H9 (cell line): ENCODE results near the gene NANOS3. TPM values are rescaled to one million over a fixed set of nuclear protein-coding genes. Genes with fewer than 3 reads are reported as not detected.

Experiments used
- DNase-seq: peaks from one replicate; pipeline ENCODE4 v3.0.0-alpha.2; 2017
- H2AFZ ChIP-seq: one replicate; pipeline ENCODE4 v1.6.1; 2013; ENCODE audit warnings: mild to moderate bottlenecking, low read length, control low read depth, moderate library complexity
- H2AK5ac ChIP-seq: 2 replicates; pipeline ENCODE4 v1.6.1; 2013; ENCODE audit warnings: low read length, control low read depth, mixed read lengths; ENCODE audit not compliant: insufficient read length
- H2BK120ac ChIP-seq: one replicate; pipeline ENCODE4 v1.6.1; 2013; ENCODE audit warnings: low read depth, mild to moderate bottlenecking, low read length, control low read depth, inconsistent platforms; ENCODE audit not compliant: poor library complexity, severe bottlenecking
- H2BK12ac ChIP-seq: 2 replicates; pipeline ENCODE4 v1.6.1; 2013; ENCODE audit warnings: low read length, control low read depth, mixed read lengths, low read depth; ENCODE audit not compliant: insufficient read length
- H2BK15ac ChIP-seq: 2 replicates; pipeline ENCODE4 v1.6.1; 2013; ENCODE audit warnings: low read depth, low read length, control low read depth
- H2BK20ac ChIP-seq: one replicate; pipeline ENCODE4 v1.6.1; 2013; ENCODE audit warnings: low read depth, mild to moderate bottlenecking, low read length, control low read depth, inconsistent platforms; ENCODE audit not compliant: poor library complexity, severe bottlenecking
- H2BK5ac ChIP-seq: 2 replicates; pipeline ENCODE4 v1.6.1; 2013; ENCODE audit warnings: low read length, control low read depth, mixed read lengths; ENCODE audit not compliant: insufficient read length
- H3K14ac ChIP-seq: 2 replicates; pipeline ENCODE4 v1.6.1; 2013; ENCODE audit warnings: low read length, control low read depth; ENCODE audit not compliant: insufficient read depth
- H3K18ac ChIP-seq: 2 replicates; pipeline ENCODE4 v1.6.1; 2013; ENCODE audit warnings: low read depth, mild to moderate bottlenecking, mixed read lengths, low read length, control low read depth; ENCODE audit not compliant: insufficient read length
- H3K23ac ChIP-seq: 2 replicates; pipeline ENCODE4 v1.6.1; 2013; ENCODE audit warnings: low read length, control low read depth, mixed read lengths, low read depth; ENCODE audit not compliant: insufficient read length
- H3K23me2 ChIP-seq: 2 replicates; pipeline ENCODE4 v1.6.1; 2013; ENCODE audit warnings: low read depth, mild to moderate bottlenecking, mixed read lengths, low read length, control low read depth; ENCODE audit not compliant: insufficient read length, poor library complexity, severe bottlenecking
- H3K27ac ChIP-seq: 2 replicates; pipeline ENCODE4 v1.5.1; 2013; ENCODE audit warnings: low read length, control low read depth, mixed read lengths, low read depth; ENCODE audit not compliant: insufficient read length
- H3K27me3 ChIP-seq: 2 replicates; pipeline ENCODE4 v1.6.1; 2013; ENCODE audit warnings: low read length, control low read depth, inconsistent platforms; ENCODE audit not compliant: insufficient read depth
- H3K4ac ChIP-seq: 2 replicates; pipeline ENCODE4 v1.6.1; 2013; ENCODE audit warnings: low read depth, mild to moderate bottlenecking, control low read depth, inconsistent platforms, low read length, moderate library complexity
- H3K4me1 ChIP-seq: 2 replicates; pipeline ENCODE4 v1.6.1; 2013; ENCODE audit warnings: low read length, control low read depth, inconsistent platforms; ENCODE audit not compliant: insufficient read depth
- H3K4me2 ChIP-seq: 2 replicates; pipeline ENCODE4 v1.6.1; 2013; ENCODE audit warnings: low read length, control low read depth, mixed read lengths; ENCODE audit not compliant: insufficient read length, insufficient read depth
- H3K56ac ChIP-seq: 2 replicates; pipeline ENCODE4 v1.6.1; 2013; ENCODE audit warnings: low read depth, mild to moderate bottlenecking, mixed read lengths, low read length, control low read depth; ENCODE audit not compliant: insufficient read length
- H3K79me1 ChIP-seq: 2 replicates; pipeline ENCODE4 v1.6.1; 2013; ENCODE audit warnings: low read depth, mild to moderate bottlenecking, moderate library complexity, low read length, control low read depth, inconsistent platforms; ENCODE audit not compliant: insufficient read depth, poor library complexity, severe bottlenecking
- H3K79me2 ChIP-seq: 2 replicates; pipeline ENCODE4 v1.6.1; 2013; ENCODE audit warnings: low read length, control low read depth, inconsistent platforms; ENCODE audit not compliant: insufficient read depth
- H3K9ac ChIP-seq: 2 replicates; pipeline ENCODE4 v1.6.1; 2013; ENCODE audit warnings: low read length, control low read depth, mixed read lengths; ENCODE audit not compliant: insufficient read length; ENCODE audit errors: extremely low read depth
- H3K9me3 ChIP-seq: one replicate; pipeline ENCODE4 v1.6.1; 2013; ENCODE audit warnings: low read depth, low read length, inconsistent platforms; ENCODE audit not compliant: control insufficient read depth
- H3T11ph ChIP-seq: one replicate; pipeline ENCODE4 v1.6.1; 2013; ENCODE audit warnings: mild to moderate bottlenecking, low read length, control low read depth, inconsistent platforms
- H4K20me1 ChIP-seq: one replicate; pipeline ENCODE4 v1.6.1; 2013; ENCODE audit not compliant: control insufficient read depth, insufficient read length, insufficient read depth
- H4K5ac ChIP-seq: 2 replicates; pipeline ENCODE4 v1.6.1; 2013; ENCODE audit warnings: low read depth, mild to moderate bottlenecking, mixed read lengths, low read length, control low read depth; ENCODE audit not compliant: insufficient read length
- H4K8ac ChIP-seq: replicated peaks from 2 replicates; pipeline ENCODE4 v1.6.1; 2013; ENCODE audit warnings: low read length, control low read depth, mixed read lengths, low read depth; ENCODE audit not compliant: insufficient read length
- H4K91ac ChIP-seq: 2 replicates; pipeline ENCODE4 v1.6.1; 2013; ENCODE audit warnings: low read depth, mild to moderate bottlenecking, moderate library complexity, mixed read lengths, low read length, control low read depth; ENCODE audit not compliant: insufficient read length
- H3K27ac Mint-ChIP-seq, 3 experiments: 2 replicates in 2 of 3; 3 replicates in 1 of 3; pipeline ENCODE4 v1.8.0; 2020 to 2021; ENCODE audit warnings: mixed read lengths in 3 of 3, mild to moderate bottlenecking in 1 of 3, moderate library complexity in 1 of 3
- H3K27me3 Mint-ChIP-seq: 2 replicates; pipeline ENCODE4 v1.8.0; 2021; ENCODE audit warnings: low read depth, mild to moderate bottlenecking, moderate library complexity, mixed read lengths
- H3K36me3 Mint-ChIP-seq, 3 experiments: 2 replicates in 2 of 3; 3 replicates in 1 of 3; pipeline ENCODE4 v1.8.0; 2020 to 2021; ENCODE audit warnings: low read depth in 3 of 3, mixed read lengths in 3 of 3; ENCODE audit not compliant: insufficient read depth in 1 of 3
- H3K4me1 Mint-ChIP-seq, 2 experiments: 2 replicates each; pipeline ENCODE4 v1.8.0; 2020; ENCODE audit warnings: mixed read lengths in 2 of 2
- H3K4me3 Mint-ChIP-seq, 2 experiments: 2 replicates in 1 of 2; 3 replicates in 1 of 2; pipeline ENCODE4 v1.8.0; 2020 to 2021; ENCODE audit warnings: mild to moderate bottlenecking in 2 of 2, mixed read lengths in 2 of 2, moderate library complexity in 1 of 2
- H3K9me3 Mint-ChIP-seq, 2 experiments: 2 replicates in 1 of 2; 3 replicates in 1 of 2; pipeline ENCODE4 v1.8.0; 2020; ENCODE audit warnings: mild to moderate bottlenecking in 2 of 2, mixed read lengths in 2 of 2, moderate library complexity in 1 of 2
- CTCF ChIP-seq: fragments of 200-600 bp; sonication (generic); conservative IDR thresholded peaks from 3 replicates; pipeline ENCODE4 v1.8.0; 2021; ENCODE audit warnings: antibody characterized with exemption, mild to moderate bottlenecking
- WGBS: extraction: QIAGEN DNeasy Blood & Tissue Kit; methylation state at CpG from one replicate; pipeline ENCODE4 v1.1.7; 2013; ENCODE audit warnings: missing lambda C conversion rate, low lambda C conversion rate, mixed read lengths; ENCODE audit not compliant: insufficient read length; ENCODE audit errors: extremely low coverage; 5-methylcytosine and 5-hydroxymethylcytosine counted together
- total RNA-seq: library from RNA; stranded (reverse); gene quantifications from 2 replicates; pipeline ENCODE4 v1.2.1, GENCODE V29; 2021

Gene NANOS3
- total RNA-seq, 1 experiment from 2014 or later, result not detected

GRCh38 chr19:13917888-13918406, 41.0 kb downstream of the NANOS3 start:
- Mint-ChIP-seq H3K4me1 (no peaks in the 10 kb centered on the region), H3K4me3 (no peak overlapping the region), H3K9me3 (peaks cover 8 to 12% of the 10 kb centered on the region in 2 experiments; a peak in 4 of 5 replicates), H3K36me3 (peaks cover 32 to 83% (median 57%) of the 10 kb centered on the region in 3 experiments), H3K27ac (no peak overlapping the region), H3K27me3 (no peaks in the 10 kb centered on the region)
- H3K79me1 ChIP-seq, result no peaks in the 10 kb centered on the region
- H2BK120ac ChIP-seq, result no peak overlapping the region
- H3K4ac ChIP-seq, result no peak overlapping the region
- no peak overlapping the region for H3K14ac ChIP-seq
- H3K9ac ChIP-seq, result no peak overlapping the region
- DNase-seq, result no peak
- no peak overlapping the region for H4K5ac ChIP-seq
- H3K23ac ChIP-seq, result no peak overlapping the region
- no CpG with 5 or more reads among the region's 14 CpGs for WGBS
- H3K4me1 ChIP-seq, result no peaks in the 10 kb centered on the region
- H3K56ac ChIP-seq, result no peak overlapping the region
- H2BK12ac ChIP-seq, result no peak overlapping the region
- no peak overlapping the region for H2BK5ac ChIP-seq
- H2BK15ac ChIP-seq, result no peak overlapping the region
- no peaks in the 10 kb centered on the region for H3K23me2 ChIP-seq
- H2AK5ac ChIP-seq, result no peak overlapping the region
- H4K20me1 ChIP-seq, result no peaks in the 10 kb centered on the region
- no peak overlapping the region for H3K27ac ChIP-seq
- H4K8ac ChIP-seq, result no peak overlapping the region
- no peak overlapping the region for H2AFZ ChIP-seq
- H3K79me2 ChIP-seq, result no peaks in the 10 kb centered on the region
- peaks cover 6% of the 10 kb centered on the region for H3K9me3 ChIP-seq
- no peak for TF ChIP-seq CTCF
- H2BK20ac ChIP-seq, result no peak overlapping the region
- H3T11ph ChIP-seq, result no peak overlapping the region
- H3K4me2 ChIP-seq, result no peak overlapping the region
- no peak overlapping the region for H4K91ac ChIP-seq
- no peak overlapping the region for H3K18ac ChIP-seq
- H3K27me3 ChIP-seq, result no peaks in the 10 kb centered on the region
